Dendritic cell treated with granulocyte-macrophage colony-stimulating factor and Interleukin-4, amounts not matched to agents 40 ng/mL and 50 ng/mL, for 4 days (primary cell): Measurements from ENCODE around the gene HOXD4.

Experiments
- H3K27ac Mint-ChIP-seq: one replicate; pipeline ENCODE4 v1.8.0; 2022; ENCODE audit warnings: mild to moderate bottlenecking, mixed read lengths
- H3K27me3 Mint-ChIP-seq: one replicate; pipeline ENCODE4 v1.8.0; 2022; ENCODE audit warnings: mild to moderate bottlenecking, mixed read lengths
- H3K36me3 Mint-ChIP-seq: one replicate; pipeline ENCODE4 v1.8.0; 2022; ENCODE audit warnings: low read depth, mixed read lengths
- H3K4me1 Mint-ChIP-seq: one replicate; pipeline ENCODE4 v1.8.0; 2022; ENCODE audit warnings: low read depth, mixed read lengths
- H3K4me3 Mint-ChIP-seq: one replicate; pipeline ENCODE4 v1.8.0; 2022; ENCODE audit warnings: mild to moderate bottlenecking, moderate library complexity, mixed read lengths
- H3K9me3 Mint-ChIP-seq: one replicate; pipeline ENCODE4 v1.8.0; 2022; ENCODE audit warnings: mixed read lengths
- intact Hi-C: fragments of 100-400 bp; cut with micrococcal nuclease; formaldehyde crosslinking; loops from one replicate; pipeline ENCODE4 v1.15.0; 2022

HOXD4 gene

DNA sequence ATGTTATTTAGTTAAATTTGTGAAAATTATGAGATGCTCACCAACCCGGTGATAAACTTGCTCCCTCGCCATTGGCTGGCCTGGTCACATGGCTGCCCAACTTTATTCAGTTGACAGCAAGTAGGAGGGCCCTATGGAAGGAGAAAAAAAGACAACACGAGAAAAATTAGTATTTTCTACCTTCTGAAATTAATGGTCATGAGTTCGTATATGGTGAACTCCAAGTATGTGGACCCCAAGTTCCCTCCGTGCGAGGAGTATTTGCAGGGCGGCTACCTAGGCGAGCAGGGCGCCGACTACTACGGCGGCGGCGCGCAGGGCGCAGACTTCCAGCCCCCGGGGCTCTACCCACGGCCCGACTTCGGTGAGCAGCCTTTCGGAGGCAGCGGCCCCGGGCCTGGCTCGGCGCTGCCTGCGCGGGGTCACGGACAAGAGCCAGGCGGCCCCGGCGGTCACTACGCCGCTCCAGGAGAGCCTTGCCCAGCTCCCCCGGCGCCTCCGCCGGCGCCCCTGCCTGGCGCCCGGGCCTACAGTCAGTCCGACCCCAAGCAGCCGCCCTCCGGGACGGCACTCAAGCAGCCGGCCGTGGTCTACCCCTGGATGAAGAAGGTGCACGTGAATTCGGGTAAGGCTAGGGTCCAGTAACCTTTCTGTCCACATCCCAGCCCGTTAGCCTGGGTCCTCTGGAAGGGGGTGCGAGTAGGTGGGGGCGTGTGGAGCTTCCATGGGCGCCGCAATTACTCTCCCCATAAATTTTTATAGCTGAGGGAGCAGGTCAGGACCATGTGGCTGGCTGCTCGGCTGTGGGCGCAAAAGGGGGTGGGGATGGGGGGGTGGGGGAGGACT, at the start of gene HOXD4:
Gene HOXD4 (plus strand): TSS at position 109 of the 846 bp plus-strand sequence. CDS start 84 bp downstream, at position 193.
- H3K27ac Mint-ChIP-seq = no peak within 1 kb of the TSS
- intact Hi-C loops = no loop called here
- H3K4me3 Mint-ChIP-seq = no peak within 1 kb of the TSS
- H3K27me3 Mint-ChIP-seq = peaks cover 97% of the 10 kb centered on the region
- no peaks in the 10 kb centered on the region for H3K9me3 Mint-ChIP-seq
- no peaks in the 10 kb centered on the region for H3K36me3 Mint-ChIP-seq
- no peaks in the 10 kb centered on the region for H3K4me1 Mint-ChIP-seq

GRCh38 chr2:176101842-176102241, 49.5 kb upstream of the HOXD4 start:
- Mint-ChIP-seq H3K4me3 (no peak overlapping the region), H3K4me1 (peaks cover 34% of the 10 kb centered on the region), H3K27ac (no peak overlapping the region), H3K27me3 (peaks cover 95% of the 10 kb centered on the region), H3K9me3 (no peaks in the 10 kb centered on the region), H3K36me3 (no peaks in the 10 kb centered on the region)
- intact Hi-C loops = no loop called here

DNA sequence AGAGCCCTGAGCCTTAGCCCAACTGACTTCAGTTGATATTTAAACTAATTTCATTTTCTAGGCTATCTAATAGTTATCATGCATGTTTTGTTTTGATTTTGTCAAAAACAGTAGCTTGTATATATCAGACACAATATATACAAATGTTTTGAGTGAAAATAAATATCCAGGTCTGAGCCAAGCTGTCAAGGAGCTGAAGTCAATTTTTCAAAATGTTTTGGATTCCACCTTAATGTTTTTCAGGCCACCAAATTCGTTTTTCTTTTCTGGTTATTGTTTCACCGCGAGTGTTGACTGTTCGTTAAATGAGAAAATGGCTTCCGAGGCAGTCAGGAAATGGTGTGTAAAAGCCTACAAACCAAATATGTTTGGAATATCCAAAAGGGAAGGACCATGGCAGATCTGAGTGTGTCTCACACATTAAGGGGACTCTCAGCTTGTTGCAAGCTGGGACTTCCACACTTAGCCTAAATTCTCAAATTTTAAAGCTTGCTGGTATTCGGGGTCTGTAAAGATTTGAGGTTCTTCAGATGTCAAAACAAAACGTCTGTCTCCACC, 49.0 kb upstream of the HOXD4 start:
- Mint-ChIP-seq H3K9me3 (no peaks in the 10 kb centered on the region), H3K4me1 (peaks cover 32% of the 10 kb centered on the region), H3K4me3 (no peak overlapping the region), H3K27ac (no peak overlapping the region), H3K27me3 (peaks cover 94% of the 10 kb centered on the region), H3K36me3 (no peaks in the 10 kb centered on the region)
- intact Hi-C loops = no loop called here

DNA sequence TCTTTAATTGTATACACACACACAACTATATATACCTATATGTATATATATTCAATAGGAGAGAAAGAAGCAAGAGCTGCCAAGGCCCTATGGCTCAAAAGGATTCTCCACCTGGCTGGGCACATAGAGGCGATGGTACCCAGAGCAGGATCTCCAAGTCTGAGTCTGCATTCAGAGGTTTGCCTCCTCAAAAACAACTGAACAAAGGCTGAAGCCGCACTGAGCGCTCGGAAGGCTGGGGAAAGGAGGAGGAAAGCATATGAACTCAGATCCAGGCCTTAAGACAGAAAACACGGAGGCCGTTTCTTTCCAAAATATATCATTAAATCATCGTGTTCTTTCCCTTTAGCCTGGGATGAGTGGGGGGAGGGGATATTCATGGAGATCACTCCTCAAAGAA, 48.2 kb upstream of the HOXD4 start:
- Mint-ChIP-seq H3K27ac (no peak overlapping the region), H3K9me3 (no peaks in the 10 kb centered on the region)
- intact Hi-C loops = no loop called here

DNA sequence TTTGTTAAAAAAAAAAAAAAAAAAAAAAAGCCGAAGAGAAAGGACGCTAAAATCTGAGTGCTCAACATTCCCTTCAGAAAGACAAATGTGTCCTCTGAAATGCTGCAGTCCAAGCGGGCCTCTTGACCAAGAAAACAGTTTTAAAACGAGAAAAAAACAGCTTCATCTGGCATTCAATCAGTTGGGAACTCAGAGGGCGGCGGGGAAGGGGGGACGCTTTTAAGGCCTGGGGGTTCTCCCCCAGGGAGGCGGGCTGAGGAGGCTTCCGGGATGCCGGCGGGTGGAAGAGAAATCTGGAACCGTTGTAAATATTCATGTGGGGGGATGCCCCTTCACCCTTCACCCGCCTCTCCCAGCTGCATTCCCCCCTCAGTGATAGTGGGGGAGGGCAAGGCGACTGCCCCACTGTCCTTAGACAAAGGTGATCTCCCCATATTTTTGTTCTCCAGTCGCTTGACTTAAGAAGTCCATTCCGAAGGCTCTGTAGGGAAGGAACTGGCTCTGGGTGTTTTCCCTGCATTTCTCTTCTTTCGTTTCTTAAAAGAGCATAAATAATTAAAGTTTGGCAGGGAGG, 47.5 kb upstream of the HOXD4 start:
- intact Hi-C loops = no loop called here
- Mint-ChIP-seq H3K27ac (no peak overlapping the region), H3K36me3 (no peaks in the 10 kb centered on the region), H3K27me3 (peaks cover 86% of the 10 kb centered on the region), H3K4me3 (no peak overlapping the region), H3K9me3 (no peaks in the 10 kb centered on the region), H3K4me1 (peaks cover 26% of the 10 kb centered on the region)

More for the DNA sequence above, 48.2 kb upstream of the HOXD4 start:
- no peak overlapping the region for H3K4me3 Mint-ChIP-seq
- H3K4me1 Mint-ChIP-seq = peaks cover 26% of the 10 kb centered on the region
- H3K27me3 Mint-ChIP-seq = peaks cover 86% of the 10 kb centered on the region
- H3K36me3 Mint-ChIP-seq = no peaks in the 10 kb centered on the region

- H3K36me3 Mint-ChIP-seq = no peaks in the 10 kb centered on the region
- peaks cover 26% of the 10 kb centered on the region for H3K4me1 Mint-ChIP-seq
- no peak overlapping the region for H3K4me3 Mint-ChIP-seq
- H3K27ac Mint-ChIP-seq = no peak overlapping the region
- peaks cover 86% of the 10 kb centered on the region for H3K27me3 Mint-ChIP-seq
- intact Hi-C loops = no loop called here
- no peaks in the 10 kb centered on the region for H3K9me3 Mint-ChIP-seq
These were observed 46.9 kb upstream of the HOXD4 start for GRCh38 chr2:176104316-176105077.

- no peaks in the 10 kb centered on the region for H3K9me3 Mint-ChIP-seq
- H3K27me3 Mint-ChIP-seq = peaks cover 86% of the 10 kb centered on the region
- intact Hi-C loops = no loop called here
- no peaks in the 10 kb centered on the region for H3K36me3 Mint-ChIP-seq
- peaks cover 26% of the 10 kb centered on the region for H3K4me1 Mint-ChIP-seq
- no peak overlapping the region for H3K27ac Mint-ChIP-seq
- no peak overlapping the region for H3K4me3 Mint-ChIP-seq
These were observed 46.1 kb upstream of the HOXD4 start for GRCh38 chr2:176105078-176105729.

GRCh38 chr2:176105730-176106580, 45.4 kb upstream of the HOXD4 start:
- no peak overlapping the region for H3K27ac Mint-ChIP-seq
- no peaks in the 10 kb centered on the region for H3K9me3 Mint-ChIP-seq
- intact Hi-C loops = no loop called here
- no peaks in the 10 kb centered on the region for H3K36me3 Mint-ChIP-seq
- H3K4me1 Mint-ChIP-seq = peaks cover 27% of the 10 kb centered on the region
- H3K27me3 Mint-ChIP-seq = peaks cover 84% of the 10 kb centered on the region
- no peak overlapping the region for H3K4me3 Mint-ChIP-seq

DNA sequence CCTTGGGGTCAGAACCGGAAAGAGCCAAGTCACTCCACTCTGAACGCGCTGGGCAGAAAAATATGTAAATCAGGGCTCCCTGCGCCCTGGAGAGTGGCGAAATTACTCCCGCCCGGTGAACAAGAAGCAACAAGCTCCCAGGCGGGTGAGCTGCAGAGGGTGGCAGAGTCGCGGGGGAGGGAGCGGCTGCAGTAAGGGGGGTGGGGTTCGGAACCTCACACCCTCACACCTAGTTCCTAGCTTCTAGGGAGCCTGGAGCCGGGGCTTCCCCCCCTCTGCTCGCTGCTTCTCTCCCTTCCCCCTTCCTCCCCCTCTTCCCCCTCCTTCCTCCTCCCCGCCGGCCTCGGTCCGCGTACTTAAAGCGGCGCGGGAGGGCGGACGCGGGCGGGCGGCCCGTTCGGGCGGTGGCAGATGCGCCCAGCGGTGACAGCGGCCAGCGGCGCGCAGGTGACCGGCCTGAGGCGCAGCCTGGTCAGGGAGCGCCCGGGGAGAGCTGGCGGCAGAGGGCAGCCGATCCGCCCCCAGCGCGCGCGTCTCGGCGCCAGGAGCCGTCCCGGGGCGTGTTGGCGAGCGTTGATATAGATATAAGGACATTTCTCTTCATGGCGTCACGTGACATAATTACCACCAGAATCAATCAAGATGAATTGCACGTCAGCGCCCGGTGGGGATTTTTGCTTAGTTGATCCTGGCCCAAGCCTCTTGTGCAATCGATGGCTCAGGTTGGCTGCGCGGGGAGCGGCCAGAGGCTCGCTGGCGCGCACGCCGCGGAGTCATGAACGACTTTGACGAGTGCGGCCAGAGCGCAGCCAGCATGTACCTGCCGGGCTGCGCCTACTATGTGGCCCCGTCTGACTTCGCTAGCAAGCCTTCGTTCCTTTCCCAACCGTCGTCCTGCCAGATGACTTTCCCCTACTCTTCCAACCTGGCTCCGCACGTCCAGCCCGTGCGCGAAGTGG, 44.5 kb upstream of the HOXD4 start, which contains the start of gene HOXD11:
Gene HOXD11 (plus strand): TSS at position 700 of the 959 bp plus-strand sequence. CDS start 76 bp downstream, at position 776.
- peaks cover 84% of the 10 kb centered on the region for H3K27me3 Mint-ChIP-seq
- no peak within 1 kb of the TSS for H3K27ac Mint-ChIP-seq
- intact Hi-C loops = no loop called here
- no peaks in the 10 kb centered on the region for H3K9me3 Mint-ChIP-seq
- H3K36me3 Mint-ChIP-seq = no peaks in the 10 kb centered on the region
- H3K4me3 Mint-ChIP-seq = peak within 1 kb of the TSS; percentile 13
- peaks cover 31% of the 10 kb centered on the region for H3K4me1 Mint-ChIP-seq

DNA sequence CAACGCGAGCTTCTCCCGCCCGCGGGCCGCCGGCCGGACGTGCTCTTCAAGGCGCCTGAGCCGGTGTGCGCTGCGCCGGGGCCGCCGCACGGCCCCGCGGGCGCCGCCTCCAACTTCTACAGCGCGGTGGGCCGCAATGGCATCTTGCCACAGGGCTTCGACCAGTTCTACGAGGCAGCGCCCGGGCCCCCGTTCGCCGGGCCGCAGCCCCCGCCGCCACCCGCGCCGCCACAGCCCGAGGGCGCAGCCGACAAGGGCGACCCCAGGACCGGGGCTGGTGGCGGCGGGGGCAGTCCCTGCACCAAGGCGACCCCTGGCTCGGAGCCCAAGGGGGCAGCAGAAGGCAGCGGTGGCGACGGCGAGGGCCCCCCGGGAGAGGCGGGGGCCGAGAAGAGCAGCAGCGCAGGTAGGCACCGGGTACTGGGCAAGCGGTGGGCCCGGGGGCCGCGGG, 43.6 kb upstream of the HOXD4 start:
- Mint-ChIP-seq H3K27me3 (peaks cover 84% of the 10 kb centered on the region), H3K36me3 (no peaks in the 10 kb centered on the region), H3K27ac (no peak overlapping the region), H3K4me1 (peaks cover 31% of the 10 kb centered on the region), H3K4me3 (no peak overlapping the region), H3K9me3 (no peaks in the 10 kb centered on the region)
- intact Hi-C loops = no loop called here

DNA sequence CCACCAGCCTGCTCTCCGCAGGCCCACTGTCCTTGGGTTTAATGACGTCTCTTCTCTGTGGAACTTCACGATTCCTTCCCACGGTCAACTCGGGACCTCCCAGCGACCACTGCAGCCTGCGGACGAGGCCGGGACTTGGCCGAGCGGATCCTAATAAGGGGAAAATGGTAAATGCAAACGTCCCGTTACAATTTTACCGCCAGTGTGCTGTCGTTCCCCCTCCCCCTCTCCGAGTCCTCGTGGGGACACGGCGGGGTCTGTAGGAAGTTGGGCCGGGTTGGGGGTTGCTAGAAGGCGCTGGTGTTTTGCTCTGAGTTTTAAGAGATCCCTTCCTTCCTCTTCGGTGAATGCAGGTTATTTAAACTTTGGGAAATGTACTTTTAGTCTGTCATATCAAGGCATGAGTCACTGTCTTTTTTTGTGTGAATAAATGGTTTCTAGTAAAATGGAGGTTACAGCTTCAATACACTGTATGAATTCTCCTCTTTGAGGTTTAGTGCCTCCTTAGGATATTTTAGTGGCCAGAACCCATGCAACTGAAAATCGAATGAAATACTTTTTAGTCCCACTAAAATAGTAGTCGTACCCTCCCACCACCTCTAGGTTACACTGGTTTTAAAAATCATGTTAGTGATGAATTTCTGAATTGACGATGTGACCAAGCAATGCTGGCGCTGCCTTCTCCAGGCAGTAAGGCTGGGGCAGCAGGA, 42.0 kb upstream of the HOXD4 start:
- H3K36me3 Mint-ChIP-seq = no peaks in the 10 kb centered on the region
- peaks cover 29% of the 10 kb centered on the region for H3K4me1 Mint-ChIP-seq
- H3K4me3 Mint-ChIP-seq = no peak overlapping the region
- intact Hi-C loops = no loop called here
- H3K9me3 Mint-ChIP-seq = no peaks in the 10 kb centered on the region
- H3K27ac Mint-ChIP-seq = no peak overlapping the region
- H3K27me3 Mint-ChIP-seq = peaks cover 86% of the 10 kb centered on the region
